MCF 10A (cell line): Measurements from ENCODE around the gene TAF8. TPM values are rescaled to one million over a fixed set of nuclear protein-coding genes. Genes with fewer than 3 reads are reported as not detected.

Experiments used
- BruUV-seq: library from RNA; stranded (reverse); fragments of 400-500 nt; replicated peaks from 2 replicates; lab custom pipeline; 2021; lab: Mats Ljungman, UMichigan
- CTCF ChIA-PET: fragments of 300-600 bp; sonication (Branson Sonifier 250); formaldehyde crosslinking; extraction: SDS; loops from one replicate; lab custom pipeline; 2021; ENCODE audit warnings: antibody characterized with exemption, inconsistent platforms; lab: Yijun Ruan, JAX
- POLR2A ChIA-PET: fragments of 300-600, 350-650 bp; sonication (Branson Sonifier 250); formaldehyde crosslinking; extraction: SDS; loops from one replicate; lab custom pipeline; 2020; ENCODE audit warnings: antibody characterized with exemption, inconsistent platforms; lab: Yijun Ruan, JAX
- DNase-seq: peaks from one replicate; pipeline ENCODE4 v3.0.0-alpha.2; 2018; ENCODE audit not compliant: unreplicated experiment
- H3K27ac Mint-ChIP-seq: one replicate; pipeline ENCODE4 v1.8.0; 2022; ENCODE audit warnings: mild to moderate bottlenecking, low read depth, mixed read lengths; ENCODE audit not compliant: unreplicated experiment
- H3K27me3 Mint-ChIP-seq: one replicate; pipeline ENCODE4 v1.8.0; 2022; ENCODE audit warnings: mixed read lengths; ENCODE audit not compliant: insufficient read depth, unreplicated experiment
- H3K36me3 Mint-ChIP-seq: one replicate; pipeline ENCODE4 v1.8.0; 2022; ENCODE audit warnings: mild to moderate bottlenecking, moderate library complexity, mixed read lengths; ENCODE audit not compliant: insufficient read depth, unreplicated experiment
- H3K4me1 Mint-ChIP-seq: one replicate; pipeline ENCODE4 v1.8.0; 2022; ENCODE audit warnings: mixed read lengths; ENCODE audit not compliant: insufficient read depth, unreplicated experiment
- H3K4me3 Mint-ChIP-seq: one replicate; pipeline ENCODE4 v1.8.0; 2022; ENCODE audit warnings: mild to moderate bottlenecking, moderate library complexity, mixed read lengths; ENCODE audit not compliant: unreplicated experiment
- H3K9me3 Mint-ChIP-seq: one replicate; pipeline ENCODE4 v1.8.0; 2022; ENCODE audit warnings: mixed read lengths; ENCODE audit not compliant: unreplicated experiment
- CTCF ChIP-seq: fragments of 200-600 bp; IDR thresholded peaks from one replicate; pipeline ENCODE4 v1.8.0; 2022; ENCODE audit warnings: antibody characterized with exemption, mild to moderate bottlenecking; ENCODE audit not compliant: unreplicated experiment
- intact Hi-C: fragments of 100-400 bp; cut with micrococcal nuclease; formaldehyde crosslinking; loops from 2 replicates; pipeline ENCODE4 v1.14.1; 2022
- total RNA-seq: library from RNA; stranded (reverse); gene quantifications from 2 replicates; pipeline ENCODE4 v1.2.3, GENCODE V29; 2022

The TAF8 gene
- total RNA-seq, 1 experiment from 2014 or later: 23.8 TPM

- peaks cover 24% of the 10 kb centered on the region for H3K4me1 Mint-ChIP-seq
- BruUV-seq: no TSS peak
- ChIA-PET CTCF (interaction anchor here (0.5 to 1.9 kb wide), 9 partner anchors 13 to 737 kb away, joined by 3 to 6 read pairs (median 3); no protein-coding TSS in a partner anchor), POLR2A (interaction anchor here (0.5 to 2.8 kb wide), 5 partner anchors 10 to 39 kb away, joined by 3 to 15 read pairs (median 4); partner anchors contain the start of gene C6orf132)
- H3K36me3 Mint-ChIP-seq: peaks cover 39% of the 10 kb centered on the region
- no peak for DNase-seq
- no peak for TF ChIP-seq CTCF
- H3K27ac Mint-ChIP-seq: no peak overlapping the region
- no peak overlapping the region for H3K4me3 Mint-ChIP-seq
- intact Hi-C loops: no loop called here
- H3K9me3 Mint-ChIP-seq: no peaks in the 10 kb centered on the region
- no peaks in the 10 kb centered on the region for H3K27me3 Mint-ChIP-seq
Observed at GRCh38 chr6:42124223-42124836, 74.0 kb downstream of the TAF8 start.

- Mint-ChIP-seq H3K4me1 (peaks cover 24% of the 10 kb centered on the region), H3K9me3 (no peaks in the 10 kb centered on the region), H3K36me3 (peaks cover 39% of the 10 kb centered on the region), H3K27me3 (no peaks in the 10 kb centered on the region), H3K27ac (no peak overlapping the region), H3K4me3 (no peak overlapping the region)
- BruUV-seq: no TSS peak
- no peak for TF ChIP-seq CTCF
- ChIA-PET CTCF (interaction anchor here (0.6 to 1.9 kb wide), 4 partner anchors 9 to 412 kb away, joined by 3 to 6 read pairs (median 4); no protein-coding TSS in a partner anchor), POLR2A (no interaction called here)
- intact Hi-C loops: no loop called here
- DNase-seq: no peak
Observed at GRCh38 chr6:42125231-42125630, 74.9 kb downstream of the TAF8 start.

- peaks cover 24% of the 10 kb centered on the region for H3K4me1 Mint-ChIP-seq
- POLR2A ChIA-PET: interaction anchor here (0.6 kb wide), 1 partner anchor 17 kb away, joined by 3 read pairs; the partner anchor contains the start of gene C6orf132
- TF ChIP-seq CTCF: no peak
- intact Hi-C loops: no loop called here
- no peaks in the 10 kb centered on the region for H3K27me3 Mint-ChIP-seq
- CTCF ChIA-PET: interaction anchor here (0.6 to 1.2 kb wide), 2 partner anchors 9 to 30 kb away, joined by 3 to 4 read pairs; no protein-coding TSS in a partner anchor
- H3K36me3 Mint-ChIP-seq: peaks cover 39% of the 10 kb centered on the region
- no peaks in the 10 kb centered on the region for H3K9me3 Mint-ChIP-seq
- H3K4me3 Mint-ChIP-seq: no peak overlapping the region
- H3K27ac Mint-ChIP-seq: no peak overlapping the region
- no TSS peak for BruUV-seq
- DNase-seq: no peak
Observed at GRCh38 chr6:42125663-42126062, 75.3 kb downstream of the TAF8 start.

- H3K36me3 Mint-ChIP-seq: peaks cover 49% of the 10 kb centered on the region
- TF ChIP-seq CTCF: no peak
- ChIA-PET POLR2A (interaction anchor here (0.6 to 1.9 kb wide), 3 partner anchors 10 to 198 kb away, joined by 3 to 5 read pairs (median 4); no protein-coding TSS in a partner anchor), CTCF (interaction anchor here (0.7 kb wide), 1 partner anchor 11 kb away, joined by 3 read pairs; no protein-coding TSS in a partner anchor)
- no TSS peak for BruUV-seq
- DNase-seq: no peak
- H3K4me1 Mint-ChIP-seq: peaks cover 2% of the 10 kb centered on the region
- no peak overlapping the region for H3K27ac Mint-ChIP-seq
- intact Hi-C loops: no loop called here
- no peak overlapping the region for H3K4me3 Mint-ChIP-seq
- H3K27me3 Mint-ChIP-seq: no peaks in the 10 kb centered on the region
- no peaks in the 10 kb centered on the region for H3K9me3 Mint-ChIP-seq
Observed at GRCh38 chr6:42128460-42129359, 78.4 kb downstream of the TAF8 start.
